GM19328 (cell line): ENCODE data around the gene MVB12B.

Source experiments
- ATAC-seq: cut with Tn5 transposase; IDR thresholded peaks from one replicate; pipeline ENCODE4 v1.9.1; 2021; ENCODE audit warnings: mild to moderate bottlenecking, moderate library complexity; ENCODE audit not compliant: unreplicated experiment

Gene MVB12B

DNA sequence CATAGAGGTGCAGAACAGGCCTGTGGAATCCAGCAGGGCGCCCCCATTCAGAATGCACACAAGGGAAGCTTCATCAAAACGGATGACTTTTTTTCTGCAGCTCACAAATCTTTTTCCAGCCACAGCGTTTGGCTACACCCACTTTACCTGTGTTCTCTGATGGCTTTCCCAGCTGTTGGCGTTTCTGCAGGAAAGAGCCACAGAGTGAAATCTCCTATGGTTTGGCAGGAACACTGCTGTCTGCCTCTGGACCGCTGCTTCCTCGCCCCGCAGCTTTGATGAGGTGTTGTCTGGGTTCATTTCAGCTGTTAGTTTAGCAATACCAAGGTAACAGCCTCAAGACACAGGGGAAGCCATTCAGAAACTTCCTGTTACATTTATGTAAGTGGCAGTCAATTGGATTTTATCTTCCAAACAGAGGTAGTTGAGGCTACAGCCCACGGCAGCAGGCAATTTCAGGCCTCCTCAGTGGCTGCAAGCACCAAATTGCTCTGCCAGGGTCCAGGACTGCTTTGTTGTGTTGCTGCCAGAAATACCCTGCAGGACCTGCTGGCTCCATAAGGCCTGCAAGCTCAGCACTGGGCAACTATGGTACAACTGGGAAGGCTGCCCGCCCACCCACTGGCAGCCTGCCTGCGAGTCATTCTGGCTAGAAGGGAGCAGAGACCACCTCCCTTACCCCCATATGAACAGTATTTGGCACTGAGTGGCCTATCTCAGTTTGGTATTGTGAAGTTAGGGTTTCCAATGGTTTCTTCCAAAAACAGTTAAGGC is 96.7 kb downstream of the MVB12B start:
- no peak for ATAC-seq

DNA sequence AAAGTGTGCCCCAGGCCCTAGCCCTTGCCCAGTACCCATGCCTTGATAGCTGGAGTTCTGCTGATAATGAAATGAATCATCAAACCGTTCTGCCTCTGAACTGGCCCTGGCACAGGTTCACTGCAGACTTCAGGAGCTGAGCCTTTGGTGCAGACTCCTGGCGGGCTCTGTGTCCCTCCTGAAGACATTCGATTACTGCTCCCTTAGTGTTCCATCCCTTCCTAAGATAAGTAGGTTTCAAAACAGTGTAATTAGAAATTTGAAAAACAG is 97.2 kb downstream of the MVB12B start:
- no peak for ATAC-seq

DNA sequence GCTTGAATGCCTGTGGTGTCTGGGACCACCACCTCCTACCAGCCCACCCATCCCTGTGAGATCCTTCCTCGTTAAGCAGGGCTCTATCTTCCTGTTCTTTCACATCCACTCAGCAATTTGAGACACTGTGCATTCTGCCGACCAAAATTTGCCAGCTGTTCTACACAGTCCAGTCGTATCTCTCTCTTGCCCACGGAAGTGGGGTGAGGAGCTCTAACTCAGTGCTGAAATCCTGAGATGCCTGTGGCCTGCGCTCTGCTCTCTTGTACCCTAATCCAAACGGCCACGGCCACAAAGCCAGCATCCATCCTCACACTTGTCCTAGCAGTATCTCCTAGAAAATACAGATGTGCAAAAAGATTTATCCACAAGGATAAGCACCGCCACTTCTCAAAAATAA is 97.9 kb downstream of the MVB12B start:
- ATAC-seq = no peak

DNA sequence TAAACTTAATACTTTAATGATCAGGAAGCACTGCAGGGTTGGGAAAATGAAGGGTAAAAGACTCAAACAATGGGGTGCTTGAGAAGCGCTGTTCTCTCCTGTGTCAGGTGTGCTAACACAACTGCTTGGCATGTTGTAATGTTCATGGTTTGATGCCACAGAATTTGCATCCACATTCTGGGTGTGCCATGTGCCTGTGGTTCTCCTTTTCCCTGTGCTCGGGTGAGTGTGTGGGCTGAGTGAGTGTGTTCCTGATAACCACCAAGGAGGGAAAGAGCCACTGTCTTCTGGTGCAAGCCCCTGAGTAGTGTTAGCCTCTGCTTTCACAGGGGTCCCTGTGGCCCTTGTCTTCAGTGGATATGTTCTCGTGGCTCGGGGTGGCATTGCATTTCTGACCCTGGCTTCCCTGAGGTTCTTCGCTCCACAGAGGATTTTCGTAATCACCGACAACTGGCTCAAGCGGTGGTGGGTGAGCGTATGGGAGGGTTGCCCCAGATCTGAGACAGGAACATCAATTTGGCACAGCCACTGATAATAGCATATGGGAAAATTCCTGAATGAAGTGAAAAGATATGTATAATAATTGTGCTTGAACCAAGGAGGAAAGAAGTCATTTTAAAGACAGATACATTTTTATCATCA is 102.0 kb downstream of the MVB12B start:
- ATAC-seq = no peak

DNA sequence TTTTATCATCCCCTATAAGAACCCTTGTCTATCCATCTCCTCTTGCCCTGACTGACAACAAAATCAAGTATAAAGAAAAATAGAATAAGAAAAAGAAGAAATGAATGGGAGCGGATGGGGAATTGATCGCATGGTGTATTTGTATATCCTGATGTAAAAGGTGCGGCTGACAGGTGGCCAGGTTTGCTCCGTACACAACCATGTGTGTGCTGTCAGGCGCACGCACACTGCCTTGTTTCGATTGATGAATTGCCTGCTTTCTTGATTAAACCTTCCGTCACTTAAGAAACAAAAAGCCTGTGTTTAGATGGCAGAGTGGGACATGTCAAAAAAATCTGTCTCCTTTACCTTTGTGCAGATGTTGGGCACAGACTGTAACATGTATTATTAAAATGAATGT is 102.6 kb downstream of the MVB12B start:
- ATAC-seq = no peak

DNA sequence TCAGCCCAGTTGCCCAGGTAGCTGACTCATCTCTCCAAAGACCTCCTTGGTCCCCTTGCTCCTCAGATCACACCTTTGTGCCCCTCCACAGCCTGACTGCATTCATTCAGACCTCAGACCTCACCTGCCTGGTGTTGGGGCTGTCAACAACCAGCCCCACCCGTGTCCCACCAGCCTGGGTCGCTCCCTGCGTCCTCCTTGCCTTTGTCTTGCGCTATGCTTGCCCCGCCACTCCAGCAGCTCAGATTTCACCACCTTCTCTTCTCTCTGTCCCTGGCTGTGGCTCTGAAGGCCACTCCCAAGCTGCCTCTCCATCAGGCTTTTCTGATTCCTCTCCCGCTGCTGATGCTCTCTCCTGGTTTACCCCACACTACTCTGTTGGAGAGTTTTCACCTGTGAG is 103.5 kb downstream of the MVB12B start:
- ATAC-seq = no peak

DNA sequence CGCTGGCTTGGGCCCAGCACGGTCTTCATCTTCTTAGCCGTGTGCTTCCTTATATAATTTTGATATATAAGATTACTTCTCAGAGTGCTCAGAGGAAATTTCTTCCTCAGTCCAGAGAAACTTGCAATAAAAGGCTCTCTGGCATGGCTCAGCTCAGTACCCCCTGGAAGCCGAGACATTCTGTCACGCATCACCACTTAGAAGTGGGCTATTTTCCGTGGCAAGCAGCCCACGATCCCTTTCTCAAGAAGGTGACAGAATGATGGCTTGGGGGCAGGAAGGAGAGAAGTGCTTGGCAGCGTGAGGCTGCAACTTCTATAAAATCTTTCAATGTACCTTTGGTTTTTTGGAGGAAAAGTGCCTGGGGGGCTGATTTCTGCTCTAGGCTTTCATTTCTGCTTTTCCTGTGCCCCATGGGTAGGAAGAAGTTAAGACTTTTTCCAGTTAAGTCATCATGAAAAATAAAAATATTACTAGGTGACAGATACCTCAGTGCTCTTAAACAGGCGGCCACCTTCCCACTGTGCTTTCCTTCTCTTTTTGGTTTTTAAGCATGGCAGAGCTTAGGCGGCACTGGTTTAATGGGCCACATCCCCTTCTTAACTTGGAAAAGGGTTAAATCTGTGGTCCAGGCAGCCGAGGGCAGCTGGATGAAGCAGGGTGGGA is 104.6 kb downstream of the MVB12B start:
- no peak for ATAC-seq

DNA sequence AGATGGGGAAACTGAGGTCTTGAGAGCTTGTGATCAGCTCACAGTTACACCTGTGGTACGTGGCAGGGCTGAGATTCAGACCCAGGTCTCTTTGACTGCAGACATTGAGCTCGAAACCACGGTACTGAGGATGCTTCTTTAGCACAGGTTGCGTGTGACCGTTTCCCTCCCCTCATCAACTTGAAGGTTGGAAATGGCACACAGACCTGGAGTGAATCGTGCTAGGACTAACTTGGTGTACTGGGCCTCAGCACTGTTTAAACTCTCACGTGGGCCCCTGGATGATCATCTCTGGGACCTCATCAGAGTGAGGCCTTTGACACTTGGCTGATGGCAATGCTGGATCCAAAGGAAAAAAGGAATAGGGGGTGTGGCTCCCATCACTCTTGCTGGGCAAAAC is 106.0 kb downstream of the MVB12B start:
- ATAC-seq = no peak

DNA sequence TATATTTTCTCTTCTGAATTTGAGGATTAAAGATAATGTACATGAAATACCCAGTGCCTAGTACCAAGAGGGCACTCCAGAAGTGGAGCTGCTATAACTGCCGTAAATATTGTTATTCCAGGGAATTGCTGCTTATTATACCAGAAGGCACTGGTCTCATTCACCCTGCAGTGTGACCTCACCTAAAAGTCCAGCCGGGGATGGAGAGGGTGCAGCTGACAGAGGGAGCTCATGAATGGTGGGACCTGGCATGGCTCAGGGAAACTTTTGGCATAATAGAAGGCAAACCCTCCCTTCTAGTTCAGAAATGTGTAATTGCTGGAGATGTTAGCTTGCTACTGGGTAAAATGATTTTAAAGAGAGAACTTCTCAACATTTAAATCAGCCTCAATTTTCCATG is 108.5 kb downstream of the MVB12B start:
- no peak for ATAC-seq

DNA sequence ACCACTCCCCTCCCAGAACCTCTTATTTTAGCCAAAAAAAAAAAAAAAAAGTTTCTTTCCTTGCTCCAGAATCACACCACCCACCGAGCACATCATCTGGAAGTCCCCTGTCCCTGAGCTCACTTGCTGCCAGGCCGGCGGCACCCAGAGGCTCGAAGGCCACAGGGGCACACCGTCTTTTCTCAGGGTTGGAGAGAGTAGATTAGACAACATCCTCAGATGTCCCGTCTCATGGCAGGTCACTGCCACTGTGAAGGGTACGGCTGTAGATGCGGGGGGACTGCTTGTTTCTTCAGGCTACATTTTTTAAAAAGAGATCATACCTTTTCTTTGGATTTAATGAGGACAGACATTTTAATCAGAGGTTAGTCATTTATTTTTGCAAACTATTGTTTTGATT is 109.0 kb downstream of the MVB12B start:
- ATAC-seq = no peak

DNA sequence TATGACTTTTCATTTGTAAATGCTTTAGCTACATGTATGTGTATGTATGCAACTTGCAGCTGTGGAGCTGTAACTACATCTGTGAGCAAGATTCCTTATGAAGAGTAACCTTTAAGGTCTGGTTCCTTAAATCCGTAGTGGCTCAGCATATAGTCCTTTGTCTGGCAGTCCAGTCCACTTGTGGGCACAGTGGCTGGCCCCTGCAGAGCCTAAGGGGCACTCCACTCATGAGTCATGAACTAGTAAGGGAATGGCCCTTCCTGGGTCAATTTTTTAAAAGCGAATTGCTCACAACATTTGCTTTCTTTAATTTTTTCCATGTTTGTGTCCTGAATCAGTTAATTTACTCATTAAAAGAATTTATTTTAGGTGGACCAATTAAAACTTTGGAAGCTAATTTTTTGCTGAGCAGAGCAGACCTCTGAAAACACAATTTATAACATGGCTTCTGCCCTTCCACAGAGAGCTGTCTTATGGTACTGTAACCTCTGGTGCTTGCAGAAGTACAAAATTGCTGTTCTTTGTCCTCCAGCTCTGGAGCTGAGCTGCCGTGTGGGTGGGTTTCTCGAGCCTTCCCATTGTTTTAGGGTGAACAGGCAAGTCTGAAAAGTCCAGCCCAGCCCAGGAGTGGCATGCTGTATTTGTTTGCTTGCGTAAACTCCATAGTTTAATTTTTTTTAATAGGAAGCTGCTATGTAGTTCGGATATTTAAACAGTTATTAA is 110.1 kb downstream of the MVB12B start:
- ATAC-seq = no peak

DNA sequence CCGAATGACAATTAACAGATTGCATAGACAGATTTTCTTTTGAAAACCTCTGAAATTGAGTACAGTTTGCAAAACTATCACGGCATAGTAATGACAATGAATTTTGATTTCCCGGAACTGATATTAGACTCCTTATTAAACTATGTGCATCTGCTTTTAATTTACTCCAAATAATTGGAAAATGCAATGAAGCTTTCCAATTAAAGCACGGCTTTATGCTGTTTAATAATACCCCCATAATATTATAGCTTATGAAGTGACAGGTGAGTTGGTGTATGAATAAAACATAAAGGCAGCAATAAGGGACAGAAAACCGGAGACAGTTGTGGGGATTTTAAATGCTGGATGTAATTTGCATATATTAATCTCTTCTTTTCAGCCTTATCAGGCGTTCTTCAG is 110.6 kb downstream of the MVB12B start:
- no peak for ATAC-seq

DNA sequence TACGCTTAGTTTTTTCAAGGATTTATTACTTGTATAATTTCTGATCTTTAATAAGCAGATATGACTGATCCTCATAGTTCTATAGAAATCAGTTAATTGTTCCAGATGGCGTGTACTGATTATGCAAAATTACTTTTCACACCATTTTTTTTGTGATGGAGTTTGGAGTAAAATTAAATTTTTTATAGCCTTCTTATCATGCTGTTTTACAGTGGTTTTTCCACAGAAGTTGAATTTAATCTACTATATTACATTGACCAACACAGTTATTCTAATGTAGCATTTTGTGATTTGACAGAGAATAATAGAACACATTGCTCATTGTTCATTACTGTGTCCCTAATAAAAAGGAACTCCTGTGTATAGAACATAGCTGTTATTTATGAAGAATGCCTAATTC is 111.1 kb downstream of the MVB12B start:
- no peak for ATAC-seq

DNA sequence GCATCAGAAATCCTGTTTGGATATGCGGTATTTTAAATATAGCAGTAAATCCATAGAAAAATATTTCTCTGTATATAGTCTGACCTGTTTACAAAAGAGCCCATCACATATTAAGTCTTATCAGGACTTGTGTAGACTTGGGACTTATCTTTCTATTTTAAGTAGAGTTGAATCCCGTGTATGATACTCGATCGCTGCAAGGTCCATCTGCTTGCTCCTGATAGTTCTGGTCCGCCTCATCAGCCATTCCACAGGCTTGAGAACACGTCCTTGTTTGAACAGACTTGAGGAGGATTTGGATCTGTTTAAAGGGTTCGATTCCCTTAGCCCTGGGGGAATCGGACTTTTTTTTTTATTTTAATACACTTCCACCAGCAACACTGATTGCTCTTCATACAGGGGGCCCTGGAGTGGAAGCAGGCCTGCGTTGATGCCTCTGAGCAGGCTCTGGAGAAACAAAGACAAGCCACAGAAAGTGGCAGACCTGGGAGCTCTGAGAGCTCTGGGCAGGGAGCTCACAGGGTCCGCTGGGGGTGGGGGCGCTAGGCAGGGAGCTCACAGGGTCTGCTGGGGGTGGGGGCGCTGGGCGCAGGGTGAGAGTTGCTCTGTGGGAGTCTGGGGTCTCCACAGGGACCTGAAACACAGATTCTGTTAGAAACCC is 112.2 kb downstream of the MVB12B start:
- no peak for ATAC-seq

DNA sequence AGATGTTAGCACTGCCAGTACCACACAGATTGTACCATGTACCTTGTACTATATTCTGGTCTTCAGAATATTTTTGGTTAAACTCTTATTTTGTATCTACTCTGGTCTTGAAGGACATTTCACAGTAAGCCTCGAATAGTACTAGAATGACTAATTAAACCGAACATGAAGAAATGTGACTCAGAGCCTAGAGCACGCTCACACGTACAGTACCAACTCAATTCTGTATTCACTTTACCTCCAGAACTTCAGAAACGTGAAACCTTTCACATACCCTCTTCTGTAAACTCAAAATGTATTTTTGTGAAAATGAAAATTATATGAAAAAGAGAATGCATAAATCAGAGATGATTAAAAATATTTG is 112.8 kb downstream of the MVB12B start:
- ATAC-seq = no peak

DNA sequence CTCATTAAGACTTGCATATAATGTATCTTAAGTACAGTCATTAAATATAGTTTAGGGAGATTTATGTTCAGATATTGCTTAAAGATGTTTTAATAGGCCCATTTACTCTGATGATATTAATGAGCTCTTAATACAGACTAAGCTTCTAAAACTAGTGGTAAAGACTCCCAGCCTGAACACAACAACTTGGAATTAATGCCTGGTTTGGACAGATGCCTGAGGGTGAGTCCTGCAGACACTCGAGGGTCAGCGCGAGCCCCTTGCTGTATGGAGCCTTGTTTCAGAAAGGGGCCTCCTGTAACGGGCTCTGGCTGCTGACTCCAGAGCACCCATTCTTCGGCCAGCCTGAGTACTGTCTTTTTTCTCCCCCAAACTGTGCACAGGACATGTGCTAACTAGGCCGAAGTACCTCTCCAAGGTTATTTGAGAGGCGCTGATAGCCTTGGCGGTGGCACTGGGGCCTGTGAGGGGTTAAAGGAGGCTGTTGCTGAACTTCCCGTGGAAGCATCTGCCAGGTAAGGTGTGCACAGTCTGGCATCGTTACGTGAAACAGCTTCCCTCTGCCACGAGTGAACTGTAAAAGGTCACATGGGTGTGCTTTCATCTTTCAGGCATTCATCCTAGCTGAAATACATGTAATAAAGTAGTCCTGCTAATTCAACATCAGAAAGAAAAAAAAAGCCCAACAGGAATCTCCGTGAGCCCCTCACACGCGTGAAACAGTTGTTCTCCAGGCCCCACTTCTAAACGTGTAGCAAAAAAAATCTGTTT is 113.4 kb downstream of the MVB12B start:
- ATAC-seq = no peak

DNA sequence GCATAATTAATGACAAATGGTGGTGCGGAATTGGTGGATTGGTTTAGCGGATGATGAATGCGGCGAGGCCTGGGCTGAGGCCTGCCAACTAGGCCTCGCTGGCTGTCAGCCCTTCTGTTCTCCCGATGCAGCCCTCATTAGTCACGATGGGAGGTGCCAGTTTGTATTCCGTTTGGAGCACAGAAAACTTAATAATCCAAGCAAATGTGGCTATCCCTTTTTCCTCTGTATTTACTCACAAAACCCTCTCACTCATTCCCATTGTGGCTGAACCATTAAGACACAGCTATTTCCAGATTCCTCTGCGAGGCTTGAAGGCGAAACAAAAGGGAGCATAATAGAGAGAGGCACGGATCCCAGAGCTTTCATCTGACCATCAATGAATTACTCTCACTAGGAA is 114.3 kb downstream of the MVB12B start:
- ATAC-seq = no peak

DNA sequence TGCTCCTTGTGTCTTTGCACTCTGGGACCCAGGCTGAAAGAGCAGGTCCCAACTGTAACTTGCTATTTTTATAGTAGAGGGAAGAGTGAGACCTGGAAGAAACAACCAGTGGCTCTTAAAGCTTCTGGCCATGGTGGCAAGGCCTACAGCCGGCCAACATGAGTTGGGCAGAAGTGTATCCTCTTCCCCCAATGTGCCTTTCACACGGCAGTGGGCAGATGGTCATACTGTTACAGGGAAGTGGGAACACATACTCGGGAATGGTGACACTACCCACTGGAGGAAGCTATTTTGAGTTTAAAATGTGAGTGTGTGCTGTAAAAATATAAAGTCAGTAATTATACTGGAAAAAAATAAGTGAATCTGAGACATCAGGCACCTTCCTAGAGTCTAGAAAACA is 116.0 kb downstream of the MVB12B start:
- ATAC-seq = no peak

DNA sequence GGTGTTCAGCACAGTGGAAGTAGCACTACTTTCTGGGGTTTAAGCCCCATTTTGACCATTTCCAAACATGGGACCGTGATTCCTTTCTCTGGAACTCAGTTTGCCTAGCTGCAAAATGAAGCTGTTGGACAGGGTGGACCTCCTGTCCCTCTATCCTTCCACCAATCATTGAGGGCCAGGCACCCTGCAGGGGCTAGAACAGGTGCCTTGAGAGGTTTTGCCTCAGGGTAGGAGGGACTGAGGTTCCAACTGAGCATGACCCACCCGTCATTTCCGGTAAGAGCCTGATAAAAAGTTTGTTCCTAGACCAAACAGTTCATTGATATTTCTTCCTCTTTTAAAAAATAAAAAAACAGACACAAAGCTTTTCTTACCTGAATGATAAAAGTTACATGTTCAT is 116.5 kb downstream of the MVB12B start:
- ATAC-seq = no peak

DNA sequence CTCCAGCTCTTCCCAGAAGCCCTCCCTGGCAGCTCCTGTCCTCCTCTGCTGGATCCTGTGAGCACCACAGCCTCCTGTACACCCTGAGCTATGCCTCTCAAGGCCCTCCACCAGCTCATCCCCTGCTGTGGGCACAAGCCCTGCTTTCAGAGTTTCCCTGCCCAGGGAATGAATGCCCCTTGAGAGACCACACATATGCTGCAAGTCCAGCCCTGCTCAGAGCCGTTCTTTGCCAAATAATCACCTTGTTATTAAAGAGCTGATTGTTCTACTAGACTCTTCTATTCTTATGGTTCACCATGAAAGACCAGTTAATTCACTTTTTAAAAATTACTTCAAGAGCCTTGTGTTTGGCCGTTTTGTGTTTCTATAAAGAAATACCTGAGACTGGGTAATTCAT is 121.5 kb downstream of the MVB12B start:
- ATAC-seq = no peak
